Measurements from ENCODE around the gene PPP1R1A.

DNA sequence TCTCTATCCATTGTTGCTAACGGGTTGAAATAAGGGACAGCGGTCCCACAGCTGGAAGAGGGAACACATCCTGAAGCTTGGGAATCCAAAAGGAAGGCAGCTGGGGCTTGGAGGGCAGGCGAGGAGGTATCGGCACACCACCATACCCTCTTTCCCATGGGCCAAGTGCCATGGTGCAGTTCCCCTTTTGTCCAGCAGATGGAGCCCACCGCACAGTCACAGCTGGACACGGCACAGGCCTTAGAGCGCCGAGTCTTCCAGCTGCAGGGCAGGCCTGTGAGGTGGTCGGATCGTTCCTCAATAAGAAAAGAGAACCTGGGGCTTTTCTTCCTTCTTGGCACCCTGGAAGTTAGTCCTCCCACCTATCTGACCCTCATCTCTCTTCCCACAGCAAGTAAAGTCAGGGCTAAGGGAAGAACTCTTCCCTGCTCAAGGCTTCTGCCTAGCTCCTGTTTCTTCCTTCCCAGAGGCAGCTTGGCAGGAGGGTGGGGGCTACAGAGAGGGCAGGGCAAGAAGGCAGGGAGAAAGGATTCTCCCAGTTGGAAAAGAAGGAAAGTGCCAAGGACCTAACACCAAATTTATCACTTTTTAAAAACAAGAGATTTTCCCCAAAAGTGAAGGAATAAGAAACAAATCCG lies 8.6 kb downstream of the PPP1R1A start:
- TF ChIP-seq POLR2A (IDR thresholded peaks at IDR 0.05), result no peak
- TF ChIP-seq, protein P1, sequence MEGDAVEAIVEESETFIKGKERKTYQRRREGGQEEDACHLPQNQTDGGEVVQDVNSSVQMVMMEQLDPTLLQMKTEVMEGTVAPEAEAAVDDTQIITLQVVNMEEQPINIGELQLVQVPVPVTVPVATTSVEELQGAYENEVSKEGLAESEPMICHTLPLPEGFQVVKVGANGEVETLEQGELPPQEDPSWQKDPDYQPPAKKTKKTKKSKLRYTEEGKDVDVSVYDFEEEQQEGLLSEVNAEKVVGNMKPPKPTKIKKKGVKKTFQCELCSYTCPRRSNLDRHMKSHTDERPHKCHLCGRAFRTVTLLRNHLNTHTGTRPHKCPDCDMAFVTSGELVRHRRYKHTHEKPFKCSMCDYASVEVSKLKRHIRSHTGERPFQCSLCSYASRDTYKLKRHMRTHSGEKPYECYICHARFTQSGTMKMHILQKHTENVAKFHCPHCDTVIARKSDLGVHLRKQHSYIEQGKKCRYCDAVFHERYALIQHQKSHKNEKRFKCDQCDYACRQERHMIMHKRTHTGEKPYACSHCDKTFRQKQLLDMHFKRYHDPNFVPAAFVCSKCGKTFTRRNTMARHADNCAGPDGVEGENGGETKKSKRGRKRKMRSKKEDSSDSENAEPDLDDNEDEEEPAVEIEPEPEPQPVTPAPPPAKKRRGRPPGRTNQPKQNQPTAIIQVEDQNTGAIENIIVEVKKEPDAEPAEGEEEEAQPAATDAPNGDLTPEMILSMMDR (IDR thresholded peaks at IDR 0.05), result peak; percentile 89 to 94 (median 93)
- TF ChIP-seq POLR2AphosphoS5 (IDR thresholded peaks at IDR 0.05; ENCODE audit: insufficient read depth in 1 of 2, low read depth in 1 of 2), result no peak
